Measurements from ENCODE around the gene EXOC7. TPM values are rescaled to one million over a fixed set of nuclear protein-coding genes. Genes with fewer than 3 reads are reported as not detected.

The EXOC7 gene
- total and polyA plus RNA-seq, 2 of the 8 experiments (the other 6 are each of a cell fraction or from before 2014, with no cell fraction given) = 77.1 to 92.6 TPM

DNA sequence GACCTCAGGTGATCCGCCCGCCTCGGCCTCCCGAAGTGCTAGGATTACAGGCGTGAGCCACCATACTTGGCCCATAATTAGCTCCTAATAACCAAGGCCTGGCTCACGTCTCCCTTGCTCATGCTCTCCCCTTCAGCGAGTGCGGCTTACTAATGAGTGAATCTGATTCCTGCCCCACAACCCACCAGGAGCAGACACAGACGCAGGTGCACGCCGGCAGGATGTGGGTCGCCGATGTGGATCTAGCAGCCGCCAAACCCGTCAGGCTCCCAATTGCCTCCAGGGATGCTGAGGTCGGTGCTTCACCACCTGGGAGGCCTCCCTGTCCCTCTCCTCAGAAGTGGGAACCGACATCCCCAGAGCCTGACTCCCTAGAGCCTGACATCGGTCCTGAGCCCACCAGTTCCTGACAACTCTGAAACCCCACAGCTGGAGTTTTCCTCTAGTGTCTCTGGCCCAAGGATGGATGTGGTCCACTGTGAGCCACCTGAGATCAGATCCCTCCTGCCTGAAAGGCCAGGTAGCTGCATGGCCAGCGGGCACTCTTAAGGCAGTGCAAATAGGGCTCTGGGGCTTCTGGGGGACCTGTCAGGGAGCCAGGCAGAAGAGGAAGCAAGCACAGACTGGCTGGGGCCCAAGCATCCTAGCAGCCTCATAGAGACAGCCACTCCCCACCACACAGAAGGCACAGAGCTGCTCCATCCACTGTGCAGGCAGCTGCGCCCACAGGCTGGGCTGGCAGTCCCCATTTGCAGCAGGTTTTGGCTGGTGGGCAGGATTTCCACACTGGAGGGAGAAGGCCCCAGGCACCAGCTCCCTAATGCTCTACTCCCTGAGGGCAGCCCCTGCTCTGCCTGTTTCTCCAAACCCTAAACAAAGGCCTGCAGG, 10.8 kb downstream of the EXOC7 start:
- CTCF ChIA-PET (ENCODE audit: partially characterized antibody) = interaction anchor here (0.7 to 2.8 kb wide), 9 partner anchors 9 to 245 kb away, joined by 3 to 11 read pairs (median 5); partner anchors contain the start of genes EXOC7 and ZACN
- 96% methylated on average over 19 of the region's 20 CpGs; no CpG with 5 or more reads in 1 of the 2 experiments for WGBS, 2 experiments (ENCODE audit: extremely low coverage in 1 of 2, insufficient coverage in 1 of 2, insufficient read length in 1 of 2, insufficient replicate concordance in 2 of 2, low coverage in 1 of 2, low lambda C conversion rate in 2 of 2, missing lambda C conversion rate in 1 of 2)
- no peak for DNase-seq (ENCODE audit: low read depth in 1 of 2, low spot score in 2 of 2)
- TF ChIP-seq NRF1 (IDR thresholded peaks at IDR 0.05; ENCODE audit: low read depth, low read length) (no peak), TAF7 (optimal IDR thresholded peaks at IDR 0.05; ENCODE audit: borderline replicate concordance, low read depth, low read length) (no peak), GTF2F1 (IDR thresholded peaks at IDR 0.05; ENCODE audit: borderline replicate concordance, low read depth, low read length) (no peak), RBBP5 (IDR thresholded peaks at IDR 0.05; ENCODE audit: borderline replicate concordance, low read depth, low read length) (no peak), ZNF274 (IDR thresholded peaks at IDR 0.05; ENCODE audit: borderline replicate concordance, extremely low read depth, low read length) (no peak), SAP30 (IDR thresholded peaks at IDR 0.05; ENCODE audit: insufficient read depth, insufficient replicate concordance, low read length) (no peak), NANOG (IDR thresholded peaks at IDR 0.05; ENCODE audit: insufficient read depth, low read depth, low read length, poor library complexity, severe bottlenecking) (no peak), YY1 (IDR thresholded peaks at IDR 0.05; ENCODE audit: low read depth, low read length) (no peak), FOSL1 (IDR thresholded peaks at IDR 0.05; ENCODE audit: insufficient read depth, low read depth, low read length) (no peak), SUZ12 (IDR thresholded peaks at IDR 0.05; ENCODE audit: low read length) (no peak), KDM1A (IDR thresholded peaks at IDR 0.05; ENCODE audit: borderline replicate concordance, low read length) (no peak)

More for the DNA sequence above, 10.8 kb downstream of the EXOC7 start:
- no peak overlapping the region for H4K91ac ChIP-seq (replicated peaks; ENCODE audit: insufficient read length, low read length)
- H2BK12ac ChIP-seq (ENCODE audit: low read depth, low read length) = no peak overlapping the region
- no peaks in the 10 kb centered on the region for H3K9me3 ChIP-seq (ENCODE audit: insufficient read depth in 2 of 2, low read depth in 1 of 2, low read length in 1 of 2)
- H3K4me3 ChIP-seq (ENCODE audit: extremely low read depth in 1 of 4, insufficient read depth in 2 of 4, low read depth in 3 of 4, low read length in 4 of 4) = no peak overlapping the region
- no peak overlapping the region for H3K56ac ChIP-seq (replicated peaks; ENCODE audit: insufficient read length, low read depth, low read length)
- no peak overlapping the region for H4K8ac ChIP-seq (ENCODE audit: extremely low read depth, insufficient read depth, low read length)
- no peak overlapping the region for H3K23ac ChIP-seq (ENCODE audit: insufficient read length)
- peaks cover 0 to 10% of the 10 kb centered on the region in 2 experiments for H4K20me1 ChIP-seq (replicated peaks in 1 of 2; ENCODE audit: control insufficient read depth in 1 of 2, insufficient read depth in 2 of 2, low read length in 2 of 2)
- H4K5ac ChIP-seq (ENCODE audit: insufficient read length, low read depth, low read length) = no peak overlapping the region
- no peaks in the 10 kb centered on the region for H3K23me2 ChIP-seq (ENCODE audit: low read depth, low read length)
- no peak overlapping the region for H3K4ac ChIP-seq (replicated peaks; ENCODE audit: insufficient read length, low read depth, low read length)
- H2BK15ac ChIP-seq (ENCODE audit: low read length) = no peak overlapping the region
- H3K79me1 ChIP-seq (ENCODE audit: low read depth, low read length) = peaks cover under 1% of the 10 kb centered on the region; the same call in 1 of the 2 replicates
- no peak overlapping the region; the same call in 1 of the 2 replicates for H2BK5ac ChIP-seq (ENCODE audit: low read depth, low read length)
- H2BK20ac ChIP-seq (ENCODE audit: low read length) = no peak overlapping the region
- H2BK120ac ChIP-seq (replicated peaks; ENCODE audit: low read depth, low read length) = no peak overlapping the region
- no peak overlapping the region for H3K4me2 ChIP-seq (ENCODE audit: insufficient read depth in 1 of 2, low read depth in 2 of 2, low read length in 2 of 2)
- no peak overlapping the region for H2AFZ ChIP-seq (ENCODE audit: low read length)
- H3K4me1 ChIP-seq (replicated peaks in 1 of 4; ENCODE audit: control insufficient read depth in 3 of 4, insufficient read depth in 4 of 4, low read length in 3 of 4) = no peaks in the 10 kb centered on the region
- POLR2A ChIA-PET (ENCODE audit: partially characterized antibody) = interaction anchor here (0.6 to 2.2 kb wide), 4 partner anchors 10 to 172 kb away, joined by 3 to 19 read pairs (median 4); partner anchors contain the start of genes EXOC7 and GALR2
- no peak overlapping the region for H3K14ac ChIP-seq (ENCODE audit: insufficient read length)
- H3K18ac ChIP-seq (ENCODE audit: extremely low read depth, low read length) = no peak overlapping the region
- H3K27me3 ChIP-seq (replicated peaks in 1 of 4; ENCODE audit: control insufficient read depth in 3 of 4, extremely low read depth in 1 of 4, insufficient read depth in 3 of 4, low read length in 3 of 4) = no peaks in the 10 kb centered on the region
- no peaks in the 10 kb centered on the region for H3K79me2 ChIP-seq (ENCODE audit: control insufficient read depth in 1 of 2, insufficient read depth in 2 of 2, low read length in 2 of 2)
- H2AK5ac ChIP-seq (ENCODE audit: low read depth, low read length) = no peak overlapping the region
- H3K9ac ChIP-seq (replicated peaks in 1 of 4; ENCODE audit: extremely low read depth in 1 of 4, low read depth in 3 of 4, low read length in 3 of 4) = no peak overlapping the region
- no peak for FAIRE-seq
- peaks cover 27 to 67% (median 40%) of the 10 kb centered on the region in 4 experiments; a peak in 7 of 8 replicates for H3K36me3 ChIP-seq (ENCODE audit: control insufficient read depth in 2 of 4, insufficient read depth in 4 of 4, low read length in 3 of 4)
- H3K27ac ChIP-seq (ENCODE audit: low read depth, low read length) = no peak overlapping the region

All from H1 (cell line).